NCI-H1092 (cell line): ENCODE measurements around the gene GFRA1.

ENCODE experiments used
- DNase-seq: peaks from one replicate; lab custom pipeline; 2025; lab: John Stamatoyannopoulos, UW

The GFRA1 gene

DNA sequence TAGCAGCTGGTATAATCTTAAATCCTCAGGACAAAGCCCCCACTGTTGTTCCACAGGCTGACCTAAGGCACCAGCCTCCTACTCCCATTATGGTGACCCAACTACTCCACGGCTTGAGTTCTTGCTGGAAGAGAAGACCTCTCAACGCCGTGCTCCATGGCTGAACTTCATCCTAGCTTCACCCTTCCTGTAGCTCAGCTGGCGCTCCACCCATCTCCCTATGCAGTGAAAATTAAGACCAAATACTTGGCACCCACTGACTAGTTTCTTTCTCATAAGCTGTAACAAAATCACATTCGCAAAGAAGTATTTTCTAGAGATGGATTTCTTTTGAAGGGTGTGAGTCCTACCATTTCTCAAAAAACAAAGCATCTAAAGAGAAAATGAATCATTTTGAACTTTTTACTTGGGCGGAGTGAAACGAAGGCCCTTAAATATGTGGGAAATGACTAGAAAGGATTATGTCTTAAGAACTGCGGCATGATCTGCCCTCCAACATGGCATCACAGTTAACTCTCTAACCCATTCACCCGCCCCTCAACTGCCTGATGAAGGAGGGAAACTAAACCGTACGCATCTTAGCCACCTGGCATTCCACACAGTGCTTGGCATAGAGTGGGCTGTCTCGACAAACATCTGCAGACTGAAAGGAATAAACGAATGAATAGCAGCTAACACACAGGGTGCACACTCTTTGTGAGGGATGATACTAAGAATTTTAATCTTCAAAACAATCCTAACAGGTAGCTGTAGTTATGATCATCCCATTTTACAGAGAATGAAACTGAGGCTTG is 32.7 kb downstream of the GFRA1 start:
- no peak for DNase-seq

DNA sequence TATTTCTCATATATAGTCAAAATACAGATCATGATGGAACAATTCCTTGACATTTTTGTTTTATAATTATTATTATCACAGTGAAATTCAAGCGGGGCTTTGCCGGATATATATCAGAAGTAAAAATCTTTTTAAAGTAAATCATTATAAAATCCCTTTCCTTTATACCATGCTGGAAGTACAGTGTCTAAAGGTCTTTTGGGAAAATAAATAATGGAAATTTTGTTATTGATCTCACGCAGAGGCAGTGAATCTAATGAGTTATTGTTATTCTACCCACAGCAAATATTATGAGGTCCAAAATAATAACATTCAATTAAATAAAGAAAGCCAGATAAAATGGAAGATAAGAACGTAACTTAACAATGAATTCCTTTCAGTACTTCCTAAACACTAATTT is 33.8 kb downstream of the GFRA1 start:
- DNase-seq: no peak

DNA sequence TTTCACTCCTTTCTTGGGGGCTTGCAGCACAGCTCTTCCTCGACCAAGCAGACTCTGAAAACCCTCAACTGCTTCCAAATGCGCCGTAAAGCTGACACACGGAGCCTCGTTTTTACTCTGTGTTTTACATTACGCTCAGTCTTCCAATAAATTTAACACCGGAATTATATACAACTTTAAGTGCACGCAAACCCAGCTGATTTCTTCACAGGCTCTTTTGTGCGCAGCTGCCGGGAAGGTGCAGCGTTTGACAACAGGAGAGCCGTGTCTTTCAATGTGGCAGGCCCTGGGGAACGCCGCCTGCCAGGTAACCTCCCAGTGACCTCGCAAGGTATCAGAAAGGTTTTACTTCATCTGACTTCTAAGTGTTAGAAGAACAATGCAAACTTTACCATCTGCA is 35.0 kb downstream of the GFRA1 start:
- no peak for DNase-seq

DNA sequence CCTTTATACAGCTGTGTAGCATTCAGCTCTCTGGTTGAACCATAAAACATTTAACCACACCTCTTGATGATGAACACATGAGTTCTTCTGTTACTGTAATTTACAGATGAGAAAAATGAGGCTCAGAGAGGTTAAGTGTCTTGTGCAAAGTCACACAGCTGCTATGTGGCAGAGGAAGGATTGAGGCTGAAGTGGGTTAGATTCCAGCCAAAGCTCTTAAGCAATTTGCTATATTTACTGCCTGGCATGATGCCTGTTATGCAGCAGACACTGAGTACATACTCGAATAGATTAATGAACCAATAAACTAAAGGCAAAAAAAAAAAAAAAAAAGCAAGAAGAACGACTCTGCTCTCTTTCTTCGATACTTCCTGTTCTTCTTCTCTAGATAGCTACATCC is 35.7 kb downstream of the GFRA1 start:
- DNase-seq: peak; percentile 17

DNA sequence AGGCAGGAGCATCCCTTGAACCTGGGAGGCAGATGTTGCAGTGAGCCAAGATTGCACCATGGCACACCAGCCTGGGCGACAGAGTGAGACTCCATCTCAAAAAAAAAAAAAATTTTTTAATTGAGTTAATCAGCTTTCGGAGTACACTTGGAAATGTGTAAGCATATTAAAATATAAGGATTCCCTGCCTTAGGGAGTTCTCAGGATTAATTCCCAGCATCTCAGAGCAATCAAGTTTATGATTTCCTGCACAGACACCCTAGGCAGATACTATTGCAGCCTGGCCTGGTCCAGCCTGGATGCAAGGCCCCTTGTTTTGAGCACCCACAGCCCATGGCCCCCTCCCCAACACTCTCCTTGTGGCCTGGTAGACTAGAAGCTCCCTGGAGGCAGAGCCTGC is 39.8 kb downstream of the GFRA1 start:
- DNase-seq: no peak

DNA sequence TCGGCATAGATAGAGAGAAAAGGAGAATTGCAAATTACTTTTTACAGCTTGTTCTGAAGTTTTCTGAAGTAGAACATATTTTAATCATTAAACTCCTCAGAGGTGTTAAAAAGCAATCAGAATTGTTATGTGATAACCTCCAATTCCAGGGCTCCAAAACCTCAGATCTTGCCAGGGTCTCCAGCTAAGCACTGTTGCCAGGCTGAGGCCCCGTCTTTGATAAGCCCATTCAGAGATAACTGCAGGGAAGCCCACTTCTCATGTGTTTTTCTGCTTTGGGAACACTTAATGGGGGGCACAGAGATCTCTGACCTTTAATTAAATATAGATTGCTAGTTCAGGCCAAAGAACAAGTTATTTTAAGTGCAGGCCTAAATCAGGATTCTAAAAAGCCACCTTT is 40.4 kb downstream of the GFRA1 start:
- no peak for DNase-seq

DNA sequence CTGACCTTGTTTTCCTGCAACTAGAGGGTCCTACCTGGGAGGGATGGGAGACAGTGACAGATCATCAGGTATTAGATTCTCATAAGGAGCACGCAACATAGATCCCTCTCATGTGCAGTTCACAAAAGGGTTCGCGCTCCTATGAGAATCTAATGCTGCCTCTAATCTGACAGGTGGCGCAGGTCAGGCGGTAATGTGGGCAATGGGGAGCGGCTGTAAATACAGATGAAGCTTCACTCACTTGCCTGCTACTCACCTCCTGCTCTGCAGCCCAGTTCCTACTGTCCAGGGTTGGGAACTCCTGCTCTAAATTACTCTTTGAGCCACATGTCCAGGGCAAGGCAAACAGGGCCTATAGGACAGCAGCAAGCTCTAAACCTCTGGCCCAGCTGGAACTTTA is 46.2 kb downstream of the GFRA1 start:
- no peak for DNase-seq

DNA sequence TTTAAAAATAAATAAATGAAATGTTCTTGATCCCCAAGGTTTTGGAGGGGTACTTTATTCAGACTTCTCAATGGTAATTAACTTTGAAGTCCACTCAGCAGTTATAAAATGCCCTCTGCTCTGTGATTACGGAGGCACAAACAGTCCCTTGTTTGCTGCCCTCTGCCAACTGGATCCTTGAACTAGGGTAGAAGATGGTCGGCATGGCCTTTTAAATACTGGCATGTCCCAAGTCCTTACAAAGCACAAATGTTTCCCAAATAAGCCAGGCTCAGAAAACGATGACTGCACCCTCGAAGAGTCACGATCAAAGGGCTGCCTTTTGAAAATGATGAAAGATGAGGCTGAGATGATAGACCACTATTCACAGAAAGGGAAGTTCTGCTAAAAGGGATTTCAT is 47.0 kb downstream of the GFRA1 start:
- DNase-seq: no peak

DNA sequence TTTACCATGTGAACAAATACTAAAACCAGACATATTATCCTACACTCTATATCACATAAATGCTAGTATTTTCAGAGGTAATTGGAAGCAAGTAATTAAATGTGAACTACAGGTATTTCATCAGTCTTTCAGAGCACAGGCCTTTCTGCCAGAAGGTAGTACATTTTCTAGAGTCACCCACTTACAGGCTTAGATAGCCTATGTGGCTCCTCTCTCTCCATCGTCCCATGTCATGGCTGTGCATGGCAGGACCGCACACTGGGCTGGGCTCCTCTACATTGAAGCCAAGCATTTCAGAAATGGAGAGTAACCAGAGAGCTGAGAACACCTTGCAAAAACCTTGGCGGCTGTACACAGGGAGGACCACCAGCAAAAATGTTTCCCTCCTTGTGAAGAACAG is 49.7 kb downstream of the GFRA1 start:
- no peak for DNase-seq

DNA sequence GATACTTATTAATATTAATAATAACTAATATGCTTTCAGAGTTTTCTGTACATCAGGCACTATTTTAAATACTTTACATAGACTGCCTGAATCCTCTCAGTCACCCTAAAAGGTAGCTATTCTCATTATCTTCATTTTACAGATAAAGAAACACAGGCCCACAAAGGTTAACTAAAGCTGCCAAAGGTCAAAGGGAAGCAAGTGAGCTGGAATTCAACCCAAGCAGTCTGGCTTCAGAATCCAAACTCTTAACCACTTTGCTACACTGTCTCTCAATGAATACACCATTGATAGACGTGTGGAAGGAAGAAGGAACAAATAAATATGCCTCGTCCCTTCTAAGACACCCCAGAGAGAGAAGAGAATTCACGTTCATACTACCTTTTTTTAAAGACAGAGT is 52.0 kb downstream of the GFRA1 start:
- DNase-seq: no peak

DNA sequence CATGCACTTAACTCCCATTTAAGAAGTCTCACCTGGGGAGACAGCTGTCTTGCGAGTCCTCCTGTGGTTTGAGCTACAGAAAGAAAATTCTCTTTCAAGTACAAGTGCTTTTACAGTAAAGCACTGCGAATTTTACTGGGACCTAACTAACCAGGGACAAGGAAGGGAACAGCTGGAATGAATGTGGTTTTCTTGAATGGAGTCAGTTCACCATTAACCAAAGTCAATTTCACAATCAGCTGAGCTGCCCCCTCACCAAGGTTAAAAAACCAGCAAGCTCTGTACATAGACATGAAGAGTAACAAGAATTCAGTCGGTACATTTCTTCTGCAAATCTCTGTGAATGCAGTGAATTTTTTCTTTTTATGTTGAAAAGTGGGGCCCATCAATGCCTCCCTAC is 56.3 kb downstream of the GFRA1 start:
- no peak for DNase-seq

DNA sequence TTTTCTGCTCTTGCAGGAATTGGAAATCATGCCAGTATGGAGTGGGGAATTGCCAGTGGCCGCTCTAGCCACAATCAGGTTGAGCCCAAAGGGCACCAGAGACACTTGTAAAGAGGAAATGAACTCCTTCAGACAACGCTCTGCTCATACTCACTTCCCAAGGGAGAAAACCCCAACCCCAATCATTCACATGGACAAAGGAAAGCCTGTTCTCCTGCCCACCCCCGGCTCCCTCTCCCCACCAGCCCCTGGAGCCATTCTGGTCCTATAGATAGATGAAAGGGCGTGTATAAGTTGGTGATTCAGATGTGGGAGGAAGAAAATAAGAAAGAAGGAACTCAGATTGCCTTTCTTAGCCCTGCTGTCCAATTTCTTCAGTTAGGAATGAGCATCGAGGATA is 57.4 kb downstream of the GFRA1 start:
- DNase-seq: no peak

DNA sequence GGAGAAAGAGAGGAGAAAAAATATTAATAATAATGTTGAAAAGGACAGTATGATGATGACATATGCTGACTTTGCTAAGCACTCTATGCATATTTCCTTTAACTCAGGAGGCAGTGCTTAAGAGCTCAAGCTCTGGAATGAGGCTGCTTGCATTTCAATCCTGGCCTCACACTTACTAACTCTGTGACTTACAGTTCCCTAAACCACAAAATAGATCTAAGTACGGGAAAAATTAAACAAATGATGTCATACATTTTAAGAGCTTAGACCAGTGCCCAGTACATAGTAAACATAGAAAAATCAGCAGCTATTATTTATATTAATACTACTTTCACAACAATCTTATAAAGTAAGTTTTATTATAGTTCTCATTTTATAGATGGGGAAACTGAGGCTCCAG is 61.3 kb downstream of the GFRA1 start:
- no peak for DNase-seq

DNA sequence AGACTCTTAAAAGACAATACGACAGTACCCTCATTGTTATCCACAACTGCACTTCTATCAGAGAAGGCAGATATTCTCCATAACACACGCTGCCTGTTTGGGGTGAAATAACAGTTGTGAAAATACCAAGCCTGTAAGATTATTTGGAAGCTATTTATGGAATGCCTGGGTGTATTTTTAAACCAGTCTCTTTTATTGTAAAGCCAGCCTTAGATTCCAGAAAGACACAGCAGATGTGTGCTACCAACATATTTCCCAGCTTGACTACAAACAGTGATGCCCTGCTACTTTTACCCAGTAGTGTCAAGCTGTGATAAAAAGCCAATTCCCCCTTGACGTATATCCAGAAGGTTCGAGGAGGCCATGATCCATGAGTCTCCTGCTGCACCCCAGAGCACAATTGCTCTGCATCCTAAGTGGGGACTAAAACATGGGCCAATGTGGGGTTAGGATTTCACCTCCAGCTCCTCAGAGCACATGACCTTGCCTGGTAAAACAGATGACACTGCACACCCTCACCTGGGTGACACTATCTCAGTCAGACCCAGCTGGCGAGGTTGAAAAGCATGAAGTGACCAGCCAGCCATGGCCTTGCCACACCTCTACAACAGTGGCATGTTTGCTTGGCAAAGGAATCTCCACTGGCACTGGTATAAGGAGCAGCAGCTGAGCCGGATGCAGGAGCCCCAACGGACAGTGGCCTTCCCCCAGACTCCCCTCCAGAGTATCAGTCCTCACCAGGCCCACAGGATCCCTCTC is 62.2 kb downstream of the GFRA1 start:
- no peak for DNase-seq

DNA sequence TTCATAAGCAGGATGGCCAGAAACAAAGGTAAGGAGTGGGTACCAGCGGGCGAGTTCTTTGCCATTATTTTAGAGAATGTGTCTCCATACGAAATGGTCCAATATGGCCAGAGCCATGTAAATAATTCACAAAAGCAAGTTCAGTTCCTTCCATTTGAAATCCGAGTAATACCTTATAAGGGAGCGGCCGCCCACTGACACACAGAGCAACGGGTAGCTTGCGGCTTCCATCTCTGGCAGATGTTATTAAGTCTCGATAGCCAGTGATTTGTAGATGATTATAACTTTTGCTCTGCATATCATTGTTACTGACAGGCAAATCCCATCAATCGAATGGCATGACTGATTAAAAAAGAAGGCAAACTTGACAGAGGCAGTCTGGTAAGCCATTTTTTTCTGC is 63.2 kb downstream of the GFRA1 start:
- no peak for DNase-seq

DNA sequence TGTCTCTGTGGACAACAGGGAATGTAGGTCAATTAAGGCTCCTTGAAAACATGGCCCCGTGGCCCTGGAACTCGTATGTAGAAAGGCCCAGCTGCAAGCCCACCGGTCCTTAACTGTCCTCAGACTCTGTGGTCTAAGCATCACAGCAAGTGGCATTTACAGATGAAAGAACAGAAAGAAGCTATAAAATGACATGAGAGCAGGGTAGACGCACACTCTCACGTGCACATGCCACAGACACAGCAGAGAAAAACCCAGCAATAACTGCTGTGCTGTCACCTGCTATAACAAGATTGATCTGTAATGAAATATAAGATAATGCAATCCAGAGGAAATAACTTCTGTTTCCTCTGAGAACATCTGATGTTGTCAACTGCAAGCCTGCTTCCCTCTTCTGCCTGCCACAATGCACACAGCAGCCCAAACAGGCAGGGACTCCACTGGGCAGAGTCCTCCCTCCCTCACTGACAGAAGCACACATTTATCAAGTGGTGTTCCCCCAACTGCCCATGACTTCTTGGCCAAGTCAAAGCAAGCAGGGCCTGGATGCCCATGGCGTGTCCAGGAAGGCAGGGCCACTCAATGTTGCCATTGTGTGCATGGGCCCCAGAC is 63.9 kb downstream of the GFRA1 start:
- DNase-seq: no peak

DNA sequence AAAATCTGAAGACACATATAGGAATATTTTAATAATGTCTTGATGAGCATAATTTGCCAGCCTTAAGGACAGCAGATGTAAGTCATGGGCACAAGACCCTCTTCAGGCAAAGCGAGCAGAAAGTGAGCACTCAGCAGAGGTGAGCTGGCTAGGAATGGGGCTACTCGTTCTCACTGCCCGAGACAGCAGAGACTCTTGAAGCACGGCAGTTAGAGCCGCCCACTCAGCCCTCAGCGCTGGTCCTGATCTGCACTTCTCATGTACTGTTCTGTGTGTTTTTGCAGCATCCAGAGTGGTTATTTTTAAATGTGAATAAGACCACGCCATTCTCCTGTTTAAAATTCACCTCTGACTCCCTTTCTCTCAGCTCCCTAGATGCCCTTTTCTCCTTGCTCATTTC is 65.3 kb downstream of the GFRA1 start:
- DNase-seq: no peak

DNA sequence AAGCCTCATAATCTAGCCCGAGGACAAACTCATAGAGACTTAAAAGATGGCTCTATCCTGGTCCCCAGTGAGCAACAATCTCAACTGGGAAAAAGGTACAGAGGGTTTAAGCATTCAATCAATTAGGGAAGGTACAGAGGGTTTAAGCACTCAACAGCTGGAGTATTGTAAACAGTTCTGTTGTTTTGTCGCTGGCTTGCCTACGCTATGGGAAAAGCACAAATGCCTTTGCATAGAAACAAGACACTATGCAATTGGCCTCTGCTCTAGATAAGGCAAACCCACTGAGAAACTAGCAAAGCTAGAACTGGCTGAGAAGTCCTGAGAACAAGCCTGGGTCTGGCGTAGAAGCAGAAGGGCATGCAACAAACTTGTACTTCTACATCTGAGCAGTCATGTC is 69.3 kb downstream of the GFRA1 start:
- no peak for DNase-seq

DNA sequence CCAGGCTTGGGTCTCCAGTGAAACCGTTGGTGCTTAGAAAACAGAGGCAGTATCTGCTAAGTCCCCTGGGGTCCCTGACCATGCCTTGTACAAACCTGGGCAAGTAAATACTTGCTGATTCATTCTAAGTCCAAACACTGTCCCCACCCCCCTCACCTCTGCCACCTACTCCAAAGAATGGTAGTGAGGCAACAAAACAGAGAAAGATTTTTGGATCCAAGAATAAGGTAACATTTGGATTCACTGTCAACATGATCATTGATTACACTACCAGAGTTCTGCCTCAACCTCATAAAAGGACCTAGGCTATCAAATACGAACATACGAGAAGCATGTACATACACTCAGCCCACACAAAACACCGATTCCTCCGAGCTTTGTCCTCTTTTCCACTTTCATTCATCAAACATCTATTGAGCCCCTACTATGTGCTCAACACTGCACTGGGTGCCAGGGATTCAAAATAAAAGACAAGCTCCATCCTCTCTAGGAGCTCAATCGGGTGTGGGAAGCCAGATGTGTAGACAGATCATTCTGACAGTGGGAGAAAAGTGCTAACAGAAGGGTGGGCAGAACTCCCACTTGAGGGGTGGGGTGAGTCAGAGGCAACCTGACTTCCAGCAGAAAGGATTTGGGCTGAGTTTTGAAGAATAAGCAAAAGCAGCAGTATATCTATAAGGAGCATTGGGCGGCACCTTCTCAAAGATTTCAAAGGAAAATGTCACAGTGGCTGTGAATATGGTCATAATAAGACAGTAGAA is 71.2 kb downstream of the GFRA1 start:
- DNase-seq: no peak

DNA sequence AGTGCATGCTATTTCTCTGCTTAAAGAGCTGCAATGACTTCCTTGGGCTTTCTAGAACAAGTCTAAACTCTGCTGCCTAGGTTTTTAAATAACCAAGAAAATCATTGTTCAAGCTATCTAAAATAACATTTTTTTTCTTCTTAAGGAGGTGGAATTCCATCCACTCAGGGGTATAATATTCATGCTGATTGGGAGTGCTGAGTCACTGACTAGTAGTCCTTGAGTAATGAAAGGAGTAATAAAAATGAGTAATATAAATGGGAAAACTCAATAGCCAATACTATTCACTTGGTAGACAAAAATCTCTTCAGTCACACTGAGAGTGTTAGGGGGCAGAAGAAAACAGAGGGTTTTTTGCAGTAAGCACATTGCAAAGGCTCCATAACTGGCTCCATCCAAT is 72.0 kb downstream of the GFRA1 start:
- no peak for DNase-seq

DNA sequence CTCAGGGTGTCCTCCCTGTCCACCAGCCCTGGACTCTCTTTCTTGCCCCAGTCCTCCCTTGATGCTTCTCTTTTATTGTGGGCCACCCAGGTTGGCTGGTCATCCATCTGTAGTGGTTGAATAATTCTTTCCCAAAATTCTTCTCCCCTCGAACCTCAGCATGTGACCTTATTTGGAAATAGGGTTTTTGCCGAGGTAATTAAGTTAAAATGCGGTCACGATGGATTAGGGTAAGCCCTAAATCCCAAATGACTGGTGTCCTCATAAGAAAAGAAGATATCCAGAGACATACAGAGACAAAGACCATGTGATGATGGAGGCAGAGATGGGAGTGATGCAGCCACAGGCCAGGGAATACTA is 74.3 kb downstream of the GFRA1 start:
- DNase-seq: no peak

DNA sequence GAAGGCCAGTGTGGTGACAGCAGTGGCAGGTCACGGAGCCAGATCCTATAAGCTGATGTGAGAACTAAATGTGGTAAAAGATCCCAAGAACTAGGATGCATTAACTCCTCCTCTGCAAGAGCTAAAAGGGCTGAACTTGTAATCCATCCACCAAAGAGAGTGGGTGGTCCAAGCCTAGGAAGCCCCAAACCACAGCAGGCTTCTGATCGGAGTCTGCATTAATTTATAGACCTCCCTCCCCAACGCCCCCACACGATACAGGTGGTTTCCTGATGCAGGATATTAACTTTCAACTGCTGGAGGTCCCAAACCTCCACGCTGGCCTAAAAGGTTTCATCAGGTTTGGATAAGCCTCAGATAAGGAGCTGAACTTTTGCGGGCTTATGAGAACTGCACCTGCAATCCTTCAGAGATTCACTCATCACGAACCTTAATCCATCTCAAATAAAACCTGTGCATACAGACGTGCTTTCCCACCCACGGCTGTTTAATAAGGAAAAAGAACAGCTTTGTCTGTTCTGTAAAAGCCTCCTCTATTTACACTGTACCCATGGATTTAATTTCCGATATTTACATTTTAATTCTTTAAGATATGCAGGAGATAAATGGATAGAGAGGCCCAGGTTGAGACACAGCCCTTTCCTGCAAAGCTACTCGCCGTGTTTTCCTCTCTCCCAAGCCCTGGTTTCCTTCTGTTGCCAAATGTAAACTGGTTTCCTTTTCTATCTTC is 74.9 kb downstream of the GFRA1 start:
- no peak for DNase-seq
